ENCODE measurements around the gene ENPEP. TPM values are rescaled to one million over a fixed set of nuclear protein-coding genes. Genes with fewer than 3 reads are reported as not detected.
A peak's percentile ranks its signal among the peaks of the same experiment; 100 is the strongest.
"Not testable (repeated sequence)": the region's sequence is repeated elsewhere in the genome, so short reads cannot be mapped to it uniquely, and the experiment has no call there.

The ENPEP gene
- total and polyA plus RNA-seq, 7 experiments from 2014 or later = 0.29 TPM; not detected in 6

GRCh38 chr4:110484767-110485166 is 8.8 kb downstream of the ENPEP start:
- H3K36me3 ChIP-seq (ENCODE audit: control insufficient read depth in 2 of 3, insufficient read depth in 3 of 3, low read length in 3 of 3) = no peaks in the 10 kb centered on the region
- no peak overlapping the region for H3K27ac ChIP-seq (ENCODE audit: low read depth, low read length)
- peaks cover 18 to 34% (median 25%) of the 10 kb centered on the region in 5 donors for H3K27me3 Mint-ChIP-seq
- DNase-seq = no peak
- peaks cover 0 to 2% (median 0%) of the 10 kb centered on the region in 7 donors for H3K4me1 Mint-ChIP-seq
- intact Hi-C loops (cut with micrococcal nuclease) = no loop called here
- no peak overlapping the region for H3K4me3 ChIP-seq (ENCODE audit: low read length)
- ATAC-seq = no peak
- no peaks in the 10 kb centered on the region for H3K27me3 ChIP-seq (ENCODE audit: control insufficient read depth in 2 of 2, insufficient read depth in 2 of 2, low read length in 2 of 2)
- no peak overlapping the region for H3K4me3 Mint-ChIP-seq
- ChIA-PET POLR2A (no interaction called here), CTCF (no interaction called here)
- no peaks in the 10 kb centered on the region for H3K36me3 Mint-ChIP-seq
- H3K9me3 ChIP-seq (ENCODE audit: control insufficient read depth in 2 of 3, low read length in 3 of 3) = no peaks in the 10 kb centered on the region
- no peaks in the 10 kb centered on the region for H3K9me3 Mint-ChIP-seq
- H3K4me1 ChIP-seq (ENCODE audit: control insufficient read depth in 2 of 2, insufficient read depth in 2 of 2, low read length in 2 of 2) = no peaks in the 10 kb centered on the region
- H3K27ac Mint-ChIP-seq = no peak overlapping the region

GRCh38 chr4:110485452-110485851 is 9.5 kb downstream of the ENPEP start:
- ATAC-seq (no peak), DNase-seq (no peak)
- H3K4me1 Mint-ChIP-seq = peaks cover 0 to 2% (median 0%) of the 10 kb centered on the region in 7 donors
- Histone ChIP-seq H3K36me3 (ENCODE audit: control insufficient read depth in 2 of 3, insufficient read depth in 3 of 3, low read length in 3 of 3) (no peaks in the 10 kb centered on the region), H3K27ac (ENCODE audit: low read depth, low read length) (no peak overlapping the region), H3K4me3 (ENCODE audit: low read length) (no peak overlapping the region), H3K9me3 (ENCODE audit: control insufficient read depth in 2 of 3, low read length in 3 of 3) (no peaks in the 10 kb centered on the region), H3K27me3 (ENCODE audit: control insufficient read depth in 2 of 2, insufficient read depth in 2 of 2, low read length in 2 of 2) (no peaks in the 10 kb centered on the region), H3K4me1 (ENCODE audit: control insufficient read depth in 2 of 2, insufficient read depth in 2 of 2, low read length in 2 of 2) (no peaks in the 10 kb centered on the region)
- H3K27me3 Mint-ChIP-seq = peaks cover 18 to 33% (median 25%) of the 10 kb centered on the region in 5 donors
- intact Hi-C loops (cut with micrococcal nuclease) = no loop called here
- no peaks in the 10 kb centered on the region for H3K36me3 Mint-ChIP-seq
- no peak overlapping the region for H3K4me3 Mint-ChIP-seq
- POLR2A ChIA-PET = no interaction called here
- CTCF ChIA-PET = no interaction called here
- no peaks in the 10 kb centered on the region for H3K9me3 Mint-ChIP-seq
- no peak overlapping the region for H3K27ac Mint-ChIP-seq

GRCh38 chr4:110486256-110486655 is 10.3 kb downstream of the ENPEP start:
- no peaks in the 10 kb centered on the region for H3K27me3 ChIP-seq (ENCODE audit: control insufficient read depth in 2 of 2, insufficient read depth in 2 of 2, low read length in 2 of 2)
- no peak overlapping the region for H3K27ac ChIP-seq (ENCODE audit: low read depth, low read length)
- ATAC-seq (no peak), DNase-seq (no peak)
- Mint-ChIP-seq H3K36me3 (no peaks in the 10 kb centered on the region), H3K4me3 (no peak overlapping the region), H3K27ac (no peak overlapping the region), H3K27me3 (peaks cover 16 to 26% (median 22%) of the 10 kb centered on the region in 5 donors), H3K4me1 (peaks cover 0 to 2% (median 0%) of the 10 kb centered on the region in 7 donors), H3K9me3 (no peaks in the 10 kb centered on the region)
- ChIA-PET POLR2A (no interaction called here), CTCF (no interaction called here)
- intact Hi-C loops (cut with micrococcal nuclease) = no loop called here
- H3K4me1 ChIP-seq (ENCODE audit: control insufficient read depth in 2 of 2, insufficient read depth in 2 of 2, low read length in 2 of 2) = no peaks in the 10 kb centered on the region
- no peaks in the 10 kb centered on the region for H3K36me3 ChIP-seq (ENCODE audit: control insufficient read depth in 2 of 3, insufficient read depth in 3 of 3, low read length in 3 of 3)
- H3K9me3 ChIP-seq (ENCODE audit: control insufficient read depth in 2 of 3, low read length in 3 of 3) = no peaks in the 10 kb centered on the region
- no peak overlapping the region for H3K4me3 ChIP-seq (ENCODE audit: low read length)

GRCh38 chr4:110486850-110487249 is 10.9 kb downstream of the ENPEP start:
- H3K27me3 Mint-ChIP-seq = peaks cover 16 to 21% (median 20%) of the 10 kb centered on the region in 5 donors
- ATAC-seq; H3K9me3 ChIP-seq (ENCODE audit: control insufficient read depth in 2 of 3, low read length in 3 of 3); H3K9me3 Mint-ChIP-seq; H3K4me3 ChIP-seq (ENCODE audit: low read length); H3K27me3 ChIP-seq (ENCODE audit: control insufficient read depth in 2 of 2, insufficient read depth in 2 of 2, low read length in 2 of 2); H3K4me1 Mint-ChIP-seq; DNase-seq; H3K36me3 Mint-ChIP-seq; CTCF ChIA-PET; H3K27ac Mint-ChIP-seq; H3K27ac ChIP-seq (ENCODE audit: low read depth, low read length); POLR2A ChIA-PET; H3K4me3 Mint-ChIP-seq; intact Hi-C loops (cut with micrococcal nuclease); H3K4me1 ChIP-seq (ENCODE audit: control insufficient read depth in 2 of 2, insufficient read depth in 2 of 2, low read length in 2 of 2); H3K36me3 ChIP-seq (ENCODE audit: control insufficient read depth in 2 of 3, insufficient read depth in 3 of 3, low read length in 3 of 3): not testable (repeated sequence)

GRCh38 chr4:110487873-110488272 is 11.9 kb downstream of the ENPEP start:
- no peaks in the 10 kb centered on the region for H3K27me3 ChIP-seq (ENCODE audit: control insufficient read depth in 2 of 2, insufficient read depth in 2 of 2, low read length in 2 of 2)
- H3K27ac ChIP-seq (ENCODE audit: low read depth, low read length) = no peak overlapping the region
- DNase-seq (no peak), ATAC-seq (no peak)
- POLR2A ChIA-PET = no interaction called here
- no peak overlapping the region for H3K27ac Mint-ChIP-seq
- H3K4me3 ChIP-seq (ENCODE audit: low read length) = no peak overlapping the region
- H3K36me3 Mint-ChIP-seq = no peaks in the 10 kb centered on the region
- intact Hi-C loops (cut with micrococcal nuclease) = no loop called here
- no peak overlapping the region for H3K4me3 Mint-ChIP-seq
- H3K36me3 ChIP-seq (ENCODE audit: control insufficient read depth in 2 of 3, insufficient read depth in 3 of 3, low read length in 3 of 3) = no peaks in the 10 kb centered on the region
- peaks cover 0 to 2% (median 0%) of the 10 kb centered on the region in 7 donors for H3K4me1 Mint-ChIP-seq
- no peaks in the 10 kb centered on the region for H3K9me3 ChIP-seq (ENCODE audit: control insufficient read depth in 2 of 3, low read length in 3 of 3)
- H3K9me3 Mint-ChIP-seq = no peaks in the 10 kb centered on the region
- CTCF ChIA-PET = no interaction called here
- H3K4me1 ChIP-seq (ENCODE audit: control insufficient read depth in 2 of 2, insufficient read depth in 2 of 2, low read length in 2 of 2) = no peaks in the 10 kb centered on the region
- peaks cover 13 to 29% (median 21%) of the 10 kb centered on the region in 5 donors for H3K27me3 Mint-ChIP-seq

GRCh38 chr4:110489901-110490508 is 14.1 kb downstream of the ENPEP start:
- no peak overlapping the region for H3K27ac ChIP-seq (ENCODE audit: low read depth, low read length)
- intact Hi-C loops (cut with micrococcal nuclease) = no loop called here
- DNase-seq (no peak), ATAC-seq (peak; percentile 49)
- no peaks in the 10 kb centered on the region for H3K4me1 ChIP-seq (ENCODE audit: control insufficient read depth in 2 of 2, insufficient read depth in 2 of 2, low read length in 2 of 2)
- no peaks in the 10 kb centered on the region for H3K36me3 Mint-ChIP-seq
- H3K27ac Mint-ChIP-seq = no peak overlapping the region
- no peaks in the 10 kb centered on the region for H3K27me3 ChIP-seq (ENCODE audit: control insufficient read depth in 2 of 2, insufficient read depth in 2 of 2, low read length in 2 of 2)
- H3K4me3 Mint-ChIP-seq = no peak overlapping the region
- no peak overlapping the region for H3K4me3 ChIP-seq (ENCODE audit: low read length)
- peaks cover 14 to 33% (median 25%) of the 10 kb centered on the region in 5 donors for H3K27me3 Mint-ChIP-seq
- H3K36me3 ChIP-seq (ENCODE audit: control insufficient read depth in 2 of 3, insufficient read depth in 3 of 3, low read length in 3 of 3) = no peaks in the 10 kb centered on the region
- H3K9me3 ChIP-seq (ENCODE audit: control insufficient read depth in 2 of 3, low read length in 3 of 3) = no peaks in the 10 kb centered on the region
- H3K4me1 Mint-ChIP-seq = no peaks in the 10 kb centered on the region
- ChIA-PET POLR2A (no interaction called here), CTCF (no interaction called here)
- H3K9me3 Mint-ChIP-seq = no peaks in the 10 kb centered on the region

- DNase-seq (no peak), ATAC-seq (peak; percentile 84)
- intact Hi-C loops (cut with micrococcal nuclease) = no loop called here
- Mint-ChIP-seq H3K27me3 (peaks cover 11 to 29% (median 24%) of the 10 kb centered on the region in 5 donors), H3K36me3 (no peaks in the 10 kb centered on the region), H3K4me1 (no peaks in the 10 kb centered on the region), H3K9me3 (no peaks in the 10 kb centered on the region), H3K4me3 (no peak overlapping the region), H3K27ac (no peak overlapping the region)
- ChIA-PET POLR2A (no interaction called here), CTCF (no interaction called here)
- H3K27ac ChIP-seq (ENCODE audit: low read depth, low read length) = no peak overlapping the region
- H3K27me3 ChIP-seq (ENCODE audit: control insufficient read depth in 2 of 2, insufficient read depth in 2 of 2, low read length in 2 of 2) = no peaks in the 10 kb centered on the region
- H3K36me3 ChIP-seq (ENCODE audit: control insufficient read depth in 2 of 3, insufficient read depth in 3 of 3, low read length in 3 of 3) = no peaks in the 10 kb centered on the region
- H3K4me3 ChIP-seq (ENCODE audit: low read length) = no peak overlapping the region
- no peaks in the 10 kb centered on the region for H3K9me3 ChIP-seq (ENCODE audit: control insufficient read depth in 2 of 3, low read length in 3 of 3)
- no peaks in the 10 kb centered on the region for H3K4me1 ChIP-seq (ENCODE audit: control insufficient read depth in 2 of 2, insufficient read depth in 2 of 2, low read length in 2 of 2)
These were observed 16.6 kb downstream of the ENPEP start for GRCh38 chr4:110492522-110492921.
